MCF 10A (cell line): Measurements from ENCODE around the gene CANX. TPM values are rescaled to one million over a fixed set of nuclear protein-coding genes. Genes with fewer than 3 reads are reported as not detected.
"Not testable (repeated sequence)": the region's sequence is repeated elsewhere in the genome, so short reads cannot be mapped to it uniquely, and the experiment has no call there.

ENCODE experiments used
- BruUV-seq: library from RNA; stranded (reverse); fragments of 400-500 nt; replicated peaks from 2 replicates; lab custom pipeline; 2021; lab: Mats Ljungman, UMichigan
- CTCF ChIA-PET: fragments of 300-600 bp; sonication (Branson Sonifier 250); formaldehyde crosslinking; extraction: SDS; loops from one replicate; lab custom pipeline; 2021; ENCODE audit warnings: antibody characterized with exemption, inconsistent platforms; lab: Yijun Ruan, JAX
- POLR2A ChIA-PET: fragments of 300-600, 350-650 bp; sonication (Branson Sonifier 250); formaldehyde crosslinking; extraction: SDS; loops from one replicate; lab custom pipeline; 2020; ENCODE audit warnings: antibody characterized with exemption, inconsistent platforms; lab: Yijun Ruan, JAX
- DNase-seq: peaks from one replicate; pipeline ENCODE4 v3.0.0-alpha.2; 2018; ENCODE audit not compliant: unreplicated experiment
- H3K27ac Mint-ChIP-seq: one replicate; pipeline ENCODE4 v1.8.0; 2022; ENCODE audit warnings: mild to moderate bottlenecking, low read depth, mixed read lengths; ENCODE audit not compliant: unreplicated experiment
- H3K27me3 Mint-ChIP-seq: one replicate; pipeline ENCODE4 v1.8.0; 2022; ENCODE audit warnings: mixed read lengths; ENCODE audit not compliant: insufficient read depth, unreplicated experiment
- H3K36me3 Mint-ChIP-seq: one replicate; pipeline ENCODE4 v1.8.0; 2022; ENCODE audit warnings: mild to moderate bottlenecking, moderate library complexity, mixed read lengths; ENCODE audit not compliant: insufficient read depth, unreplicated experiment
- H3K4me1 Mint-ChIP-seq: one replicate; pipeline ENCODE4 v1.8.0; 2022; ENCODE audit warnings: mixed read lengths; ENCODE audit not compliant: insufficient read depth, unreplicated experiment
- H3K4me3 Mint-ChIP-seq: one replicate; pipeline ENCODE4 v1.8.0; 2022; ENCODE audit warnings: mild to moderate bottlenecking, moderate library complexity, mixed read lengths; ENCODE audit not compliant: unreplicated experiment
- H3K9me3 Mint-ChIP-seq: one replicate; pipeline ENCODE4 v1.8.0; 2022; ENCODE audit warnings: mixed read lengths; ENCODE audit not compliant: unreplicated experiment
- intact Hi-C: fragments of 100-400 bp; cut with micrococcal nuclease; formaldehyde crosslinking; loops from 2 replicates; pipeline ENCODE4 v1.14.1; 2022
- total RNA-seq: library from RNA; stranded (reverse); gene quantifications from 2 replicates; pipeline ENCODE4 v1.2.3, GENCODE V29; 2022
- TF ChIP-seq, protein P1 (sequence below): fragments of 200-600 bp; IDR thresholded peaks from one replicate; pipeline ENCODE4 v1.8.0; 2022; ENCODE audit warnings: antibody characterized with exemption, mild to moderate bottlenecking; ENCODE audit not compliant: unreplicated experiment

The CANX gene
- total RNA-seq, 1 experiment from 2014 or later: 1,781 TPM

DNA sequence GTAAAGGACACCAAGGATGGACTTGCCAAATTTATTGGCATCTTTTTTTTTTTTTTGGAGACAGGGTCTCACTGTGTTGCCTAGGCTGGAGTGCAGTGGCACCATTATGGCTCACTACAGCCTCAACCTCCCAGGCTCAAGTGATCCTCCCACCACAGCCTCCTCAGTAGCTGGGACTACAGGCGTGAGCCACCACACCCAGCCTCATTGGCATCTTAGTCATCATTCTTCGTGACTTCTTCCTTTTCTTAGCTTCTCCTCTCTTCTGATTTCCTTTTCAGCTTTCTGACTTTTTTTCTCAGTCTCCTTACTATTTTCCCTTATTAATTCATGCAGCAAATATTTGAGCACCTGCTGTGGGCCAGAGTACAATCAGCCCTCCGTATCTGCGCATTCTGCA lies 40.0 kb downstream of the CANX start:
- H3K36me3 Mint-ChIP-seq: peaks cover 51% of the 10 kb centered on the region
- H3K27ac Mint-ChIP-seq: peak overlapping the region; percentile 3
- H3K4me3 Mint-ChIP-seq: no peak overlapping the region
- no TSS peak for BruUV-seq
- H3K9me3 Mint-ChIP-seq: no peaks in the 10 kb centered on the region
- no peaks in the 10 kb centered on the region for H3K27me3 Mint-ChIP-seq
- H3K4me1 Mint-ChIP-seq: peaks cover 39% of the 10 kb centered on the region
- intact Hi-C loops: no loop called here
- DNase-seq: no peak
- ChIA-PET POLR2A (interaction anchor here (1.1 kb wide), 2 partner anchors 69 to 115 kb away, joined by 3 read pairs; partner anchors contain the start of gene HNRNPH1), CTCF (interaction anchor here (0.9 to 3.3 kb wide), 3 partner anchors 11 to 25 kb away, joined by 3 to 16 read pairs (median 11); no protein-coding TSS in a partner anchor)
- TF ChIP-seq, protein P1, sequence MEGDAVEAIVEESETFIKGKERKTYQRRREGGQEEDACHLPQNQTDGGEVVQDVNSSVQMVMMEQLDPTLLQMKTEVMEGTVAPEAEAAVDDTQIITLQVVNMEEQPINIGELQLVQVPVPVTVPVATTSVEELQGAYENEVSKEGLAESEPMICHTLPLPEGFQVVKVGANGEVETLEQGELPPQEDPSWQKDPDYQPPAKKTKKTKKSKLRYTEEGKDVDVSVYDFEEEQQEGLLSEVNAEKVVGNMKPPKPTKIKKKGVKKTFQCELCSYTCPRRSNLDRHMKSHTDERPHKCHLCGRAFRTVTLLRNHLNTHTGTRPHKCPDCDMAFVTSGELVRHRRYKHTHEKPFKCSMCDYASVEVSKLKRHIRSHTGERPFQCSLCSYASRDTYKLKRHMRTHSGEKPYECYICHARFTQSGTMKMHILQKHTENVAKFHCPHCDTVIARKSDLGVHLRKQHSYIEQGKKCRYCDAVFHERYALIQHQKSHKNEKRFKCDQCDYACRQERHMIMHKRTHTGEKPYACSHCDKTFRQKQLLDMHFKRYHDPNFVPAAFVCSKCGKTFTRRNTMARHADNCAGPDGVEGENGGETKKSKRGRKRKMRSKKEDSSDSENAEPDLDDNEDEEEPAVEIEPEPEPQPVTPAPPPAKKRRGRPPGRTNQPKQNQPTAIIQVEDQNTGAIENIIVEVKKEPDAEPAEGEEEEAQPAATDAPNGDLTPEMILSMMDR: no peak

DNA sequence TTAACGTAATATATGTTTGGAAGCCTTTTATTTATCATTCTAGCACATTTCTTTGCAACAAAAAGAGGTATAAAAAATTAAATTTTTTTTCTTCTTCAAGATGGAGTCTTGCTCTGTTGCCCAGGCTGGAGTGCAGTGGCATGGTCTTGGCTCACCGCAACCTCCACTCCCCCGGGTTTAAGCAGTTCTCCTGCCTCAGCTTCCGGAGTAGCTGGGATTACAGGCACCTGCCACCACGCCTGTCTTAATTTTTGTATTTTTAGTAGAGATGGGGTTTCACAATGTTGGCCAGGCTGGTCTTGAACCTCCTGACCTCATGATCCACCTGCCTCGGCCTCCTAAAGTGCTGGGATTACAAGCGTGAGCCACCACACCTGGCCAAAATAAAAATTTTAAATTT lies 45.3 kb downstream of the CANX start:
- BruUV-seq, DNase-seq, H3K9me3 Mint-ChIP-seq, H3K27me3 Mint-ChIP-seq, H3K4me3 Mint-ChIP-seq, H3K27ac Mint-ChIP-seq, intact Hi-C loops: not testable (repeated sequence)
- Mint-ChIP-seq H3K4me1 (peaks cover 17% of the 10 kb centered on the region), H3K36me3 (peaks cover 62% of the 10 kb centered on the region)
- ChIA-PET POLR2A (interaction anchor here (0.6 to 2.0 kb wide), 4 partner anchors 11 to 106 kb away, joined by 3 to 4 read pairs (median 4); no protein-coding TSS in a partner anchor), CTCF (interaction anchor here (0.7 to 4.3 kb wide), 3 partner anchors 11 to 63 kb away, joined by 3 to 19 read pairs (median 6); partner anchors contain the start of gene CBY3)

DNA sequence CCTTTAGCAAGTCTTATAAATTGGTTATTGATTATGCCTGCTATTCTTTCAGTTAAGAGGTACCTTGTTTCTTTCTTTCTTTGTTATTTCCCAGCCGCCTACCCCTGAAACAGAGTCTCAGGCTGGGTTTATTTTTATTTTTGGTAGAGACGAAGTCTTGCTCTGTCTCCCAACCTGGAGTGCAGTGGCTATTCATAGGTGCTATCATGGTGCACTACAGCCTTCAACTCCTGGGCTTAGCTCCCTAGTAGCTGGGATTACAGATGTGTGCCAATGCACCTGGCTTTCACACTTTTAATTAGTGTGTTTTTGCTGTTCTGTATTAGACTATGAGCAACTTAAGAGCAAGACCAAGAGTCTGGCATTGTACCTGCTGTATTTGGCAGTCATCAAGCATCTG lies 48.1 kb downstream of the CANX start:
- H3K27me3 Mint-ChIP-seq: no peaks in the 10 kb centered on the region
- no peak for DNase-seq
- intact Hi-C loops: no loop called here
- H3K36me3 Mint-ChIP-seq: peaks cover 57% of the 10 kb centered on the region
- CTCF ChIA-PET: interaction anchor here (1.2 kb wide), 1 partner anchor 16 kb away, joined by 4 read pairs; no protein-coding TSS in a partner anchor
- H3K4me3 Mint-ChIP-seq: no peak overlapping the region
- peaks cover 7% of the 10 kb centered on the region for H3K4me1 Mint-ChIP-seq
- H3K9me3 Mint-ChIP-seq: no peaks in the 10 kb centered on the region
- POLR2A ChIA-PET: no interaction called here
- TF ChIP-seq, protein P1: no peak
- H3K27ac Mint-ChIP-seq: no peak overlapping the region
- no TSS peak for BruUV-seq

DNA sequence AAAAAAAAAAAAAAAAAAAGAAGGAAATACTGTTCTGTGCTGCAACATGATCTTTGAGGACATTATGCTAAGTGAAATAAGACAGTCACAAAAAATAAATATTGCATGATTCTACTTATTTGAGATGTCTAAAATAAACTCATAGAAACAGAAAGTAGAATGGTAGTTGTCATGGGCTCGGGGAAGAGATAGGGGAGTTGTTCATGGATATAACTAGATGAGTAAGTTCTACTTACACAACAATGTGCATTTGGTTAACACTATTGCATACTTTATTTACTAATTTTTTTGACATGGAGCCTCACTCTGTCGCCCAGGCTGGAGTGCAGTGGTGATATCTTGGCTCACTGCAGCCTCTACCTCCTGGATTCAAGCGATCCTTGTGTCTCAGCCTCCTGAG lies 49.0 kb downstream of the CANX start:
- no TSS peak for BruUV-seq
- Mint-ChIP-seq H3K9me3 (no peaks in the 10 kb centered on the region), H3K27ac (no peak overlapping the region), H3K36me3 (peaks cover 52% of the 10 kb centered on the region), H3K4me3 (no peak overlapping the region), H3K27me3 (no peaks in the 10 kb centered on the region), H3K4me1 (peaks cover 7% of the 10 kb centered on the region)
- DNase-seq: no peak
- ChIA-PET POLR2A (no interaction called here), CTCF (no interaction called here)
- TF ChIP-seq, protein P1: no peak
- intact Hi-C loops: no loop called here
